IPS DF 4.7 (cell line): ENCODE results near the gene C16orf92.

Source experiments
- DNase-seq: peaks from one replicate; pipeline ENCODE4 v3.0.0-alpha.2; 2013; ENCODE audit warnings: low spot score; ENCODE audit errors: extremely low read depth

Gene C16orf92, protein sequence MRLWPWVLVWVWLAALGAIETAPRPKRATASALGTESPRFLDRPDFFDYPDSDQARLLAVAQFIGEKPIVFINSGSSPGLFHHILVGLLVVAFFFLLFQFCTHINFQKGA

DNA sequence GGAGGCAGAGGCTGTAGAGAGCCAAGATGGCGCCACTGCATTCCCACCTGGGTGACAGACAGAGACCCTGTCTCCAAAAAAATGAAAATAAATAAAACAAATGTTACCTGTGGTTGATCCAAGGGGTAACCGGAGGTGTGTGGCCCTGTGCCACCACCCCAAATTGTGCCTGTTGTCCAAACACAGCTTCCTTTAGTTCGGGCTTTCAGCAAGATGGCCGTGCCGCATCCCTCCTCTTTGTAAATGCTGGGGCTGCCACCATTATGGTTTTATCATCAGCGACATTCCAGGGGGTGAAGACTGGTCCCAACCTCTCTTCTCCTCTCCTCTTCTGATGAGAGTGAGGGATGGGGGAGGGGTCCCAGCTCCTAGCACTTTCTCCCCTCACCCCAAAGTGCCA lies at the start of gene C16orf92:
C16orf92 (plus strand) TSS at position 312 of the 400 bp plus-strand sequence. CDS start 143 bp downstream, outside the sequence.
- DNase-seq, result no peak

DNA sequence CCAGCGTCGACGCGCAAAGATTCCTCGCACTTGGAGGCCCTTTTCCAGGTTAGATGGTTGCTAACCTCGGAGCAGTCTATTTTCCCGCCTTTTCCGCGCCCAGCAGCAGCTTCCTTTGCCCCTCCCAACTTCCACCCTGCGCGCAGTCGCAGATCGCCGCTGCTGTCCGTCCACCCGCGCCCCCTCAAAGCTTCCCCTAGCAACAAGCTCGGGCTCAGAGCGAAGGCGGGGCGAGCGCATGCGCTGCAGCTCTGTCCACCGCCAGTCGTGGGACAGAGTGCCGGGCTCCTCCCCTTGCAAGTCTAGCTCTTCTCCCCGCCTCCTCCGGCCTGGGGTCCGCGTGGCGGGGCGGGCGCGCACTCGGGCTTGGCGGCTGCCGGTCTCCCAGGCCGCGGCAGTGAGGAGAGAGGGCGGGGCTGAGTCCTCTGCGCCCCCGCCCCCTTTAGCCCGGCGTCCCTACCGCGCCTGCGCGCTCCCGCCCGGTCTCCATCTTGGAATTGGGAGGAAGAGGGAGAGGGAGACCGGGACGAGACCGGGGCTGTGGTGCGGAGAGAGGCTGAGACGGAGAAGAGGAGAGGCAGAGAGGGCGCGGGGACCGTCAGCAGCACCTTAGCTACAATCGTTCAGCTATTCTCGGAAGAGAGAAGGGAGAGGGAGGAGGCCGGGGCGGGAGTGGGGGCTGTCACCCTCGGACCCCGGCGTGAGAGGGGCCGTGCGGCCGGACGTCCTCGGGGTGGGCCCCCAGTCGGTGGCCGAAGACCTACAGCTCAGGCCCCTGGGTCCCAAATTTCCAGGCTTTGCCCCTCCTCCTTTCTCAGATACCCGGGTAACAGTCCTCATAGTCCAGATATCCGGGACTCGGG lies 49.4 kb upstream of the C16orf92 start, which contains the start of gene TAOK2:
TAOK2 (plus strand) TSS at position 485 of the 863 bp plus-strand sequence. CDS start 3,905 bp downstream, outside the sequence.
- DNase-seq, result no peak

DNA sequence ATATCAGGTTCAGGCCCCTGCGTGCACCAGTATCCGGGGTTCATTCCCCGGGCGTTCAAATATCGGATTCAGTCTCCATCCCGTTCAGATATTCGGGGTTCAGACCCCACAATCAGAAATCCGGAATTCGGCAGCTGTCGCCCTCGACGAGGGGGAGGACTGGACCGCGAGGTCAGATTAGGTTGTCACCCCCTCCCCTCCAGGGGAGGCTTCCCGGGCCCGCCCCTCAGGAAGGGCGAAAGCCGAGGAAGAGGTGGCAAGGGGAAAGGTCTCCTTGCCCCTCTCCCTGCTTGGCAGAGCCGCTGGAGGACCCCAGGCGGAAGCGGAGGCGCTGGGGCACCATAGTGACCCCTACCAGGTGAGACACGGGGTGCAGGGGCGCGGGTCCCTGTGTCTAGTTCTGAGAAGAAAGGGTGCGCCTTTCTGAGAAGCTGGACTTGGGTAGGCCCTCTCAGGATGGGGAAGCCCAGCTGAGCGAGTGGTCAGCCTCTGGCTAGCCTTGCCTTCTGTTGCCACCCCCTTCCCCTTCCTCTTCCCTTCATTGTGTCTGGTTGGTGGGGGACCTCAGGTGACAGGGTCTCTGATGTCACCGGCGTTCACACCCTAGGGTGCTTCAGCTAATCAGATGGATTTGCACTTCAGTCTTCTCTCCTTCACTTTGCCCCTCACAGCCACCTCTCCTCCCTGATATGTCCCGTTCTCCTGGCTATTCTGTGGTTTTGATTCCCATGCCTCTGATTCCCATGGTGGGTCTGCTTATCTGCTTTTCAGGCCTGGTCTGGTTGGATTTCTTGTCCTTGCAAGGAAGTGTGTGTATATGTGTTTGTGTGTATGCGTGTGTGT lies 48.5 kb upstream of the C16orf92 start:
- no peak for DNase-seq

DNA sequence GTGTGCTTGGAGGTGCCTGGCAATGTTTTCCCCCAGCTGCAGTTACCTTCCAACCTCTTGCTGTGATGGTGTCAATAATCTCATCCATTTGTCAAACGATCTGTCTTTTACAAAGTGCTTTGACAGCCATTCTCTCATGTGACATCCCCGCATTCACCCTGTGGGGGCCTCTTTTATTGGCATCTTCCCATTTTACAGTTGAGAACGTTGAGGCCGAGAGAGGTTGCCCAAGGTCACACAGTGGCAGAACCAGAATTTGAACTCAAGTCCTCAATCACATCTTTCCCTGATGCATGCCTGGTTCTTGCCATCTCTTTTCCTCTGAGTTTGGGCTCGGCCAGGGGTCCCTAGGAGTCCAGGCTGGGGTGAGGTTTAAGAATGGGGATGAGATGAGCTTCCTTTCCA lies 47.9 kb upstream of the C16orf92 start:
- DNase-seq, result no peak

DNA sequence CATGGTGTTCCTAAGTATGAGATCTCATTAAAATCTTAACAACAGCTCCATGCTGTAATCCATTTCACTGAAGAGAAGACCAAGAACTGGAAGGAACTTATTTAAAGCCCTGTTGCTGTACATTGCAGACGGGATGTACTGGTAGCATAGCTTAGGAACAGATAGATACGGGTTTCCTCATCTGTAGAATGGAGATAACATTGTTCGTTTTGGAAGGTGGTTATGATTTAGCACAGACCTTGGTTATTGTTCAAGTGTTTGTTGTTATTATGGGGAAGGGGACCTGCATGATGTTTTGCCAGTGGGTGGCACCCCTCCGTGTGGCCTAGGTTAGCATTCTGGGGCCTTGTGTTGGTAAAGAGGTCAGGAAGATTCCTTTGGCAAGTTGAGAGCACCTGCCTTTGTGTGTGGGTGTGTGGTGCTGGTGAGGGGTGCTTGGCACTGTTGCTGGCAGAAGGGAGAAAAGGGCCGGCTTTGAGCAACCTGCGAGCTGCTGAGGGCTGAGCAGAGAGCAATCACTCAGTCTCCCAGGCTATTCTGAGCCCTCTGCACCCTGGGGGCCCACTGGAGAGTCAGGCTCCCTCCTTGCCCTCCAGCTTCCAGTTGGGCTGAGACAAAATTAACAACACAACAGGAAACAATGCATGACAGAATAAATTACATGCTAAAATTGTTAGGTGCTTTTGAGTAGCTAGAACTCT lies 47.0 kb upstream of the C16orf92 start:
- no peak for DNase-seq

DNA sequence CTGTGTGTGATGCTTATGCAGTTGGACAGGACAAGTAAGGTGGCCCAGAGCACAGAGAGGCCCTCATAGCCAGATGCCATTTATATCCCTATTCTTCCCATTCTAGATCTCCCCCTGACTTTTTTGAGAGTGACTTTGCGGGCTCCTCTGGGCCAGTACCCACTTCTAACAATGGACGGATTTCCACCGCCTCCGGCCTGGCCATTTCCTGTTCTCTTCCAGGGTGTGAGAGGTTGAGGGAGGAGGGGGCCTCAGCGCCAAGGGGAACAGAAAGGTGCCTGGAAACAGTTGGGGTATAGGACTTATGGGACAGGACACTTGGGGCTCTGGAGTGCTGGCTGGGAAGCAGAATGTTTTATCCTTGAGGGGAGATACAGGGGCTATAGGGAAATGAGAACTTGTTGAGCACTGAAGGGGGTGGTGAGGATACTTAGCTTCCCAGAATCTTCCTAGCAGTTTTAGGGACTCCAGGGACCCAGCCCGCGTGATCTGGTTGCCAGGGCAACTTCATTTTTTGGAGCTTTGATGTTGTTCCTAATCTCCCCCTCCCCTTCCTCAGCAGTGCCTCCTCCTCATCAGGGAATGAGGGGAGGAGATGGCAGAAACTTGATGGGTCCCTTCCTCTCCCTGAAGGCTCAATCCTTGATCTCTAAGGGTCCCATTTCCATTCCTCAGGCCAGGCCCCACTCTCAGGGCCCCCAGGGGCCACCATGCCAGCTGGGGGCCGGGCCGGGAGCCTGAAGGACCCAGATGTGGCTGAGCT lies 45.8 kb upstream of the C16orf92 start:
- no peak for DNase-seq

DNA sequence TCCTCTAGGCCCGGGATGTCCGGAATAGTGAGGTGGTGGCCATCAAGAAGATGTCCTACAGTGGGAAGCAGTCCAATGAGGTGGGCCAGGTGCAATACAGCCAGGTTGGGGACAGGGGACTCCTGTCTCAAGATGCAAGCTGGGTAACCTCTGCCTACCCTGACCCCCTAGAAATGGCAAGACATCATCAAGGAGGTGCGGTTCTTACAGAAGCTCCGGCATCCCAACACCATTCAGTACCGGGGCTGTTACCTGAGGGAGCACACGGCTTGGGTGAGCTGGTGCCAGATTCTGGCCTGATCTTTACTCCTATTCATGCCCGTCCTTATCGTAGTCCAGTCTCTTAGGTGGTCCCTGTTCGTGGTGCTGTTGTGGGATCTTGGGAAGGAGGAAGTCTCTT lies 44.9 kb upstream of the C16orf92 start:
- DNase-seq, result no peak

DNA sequence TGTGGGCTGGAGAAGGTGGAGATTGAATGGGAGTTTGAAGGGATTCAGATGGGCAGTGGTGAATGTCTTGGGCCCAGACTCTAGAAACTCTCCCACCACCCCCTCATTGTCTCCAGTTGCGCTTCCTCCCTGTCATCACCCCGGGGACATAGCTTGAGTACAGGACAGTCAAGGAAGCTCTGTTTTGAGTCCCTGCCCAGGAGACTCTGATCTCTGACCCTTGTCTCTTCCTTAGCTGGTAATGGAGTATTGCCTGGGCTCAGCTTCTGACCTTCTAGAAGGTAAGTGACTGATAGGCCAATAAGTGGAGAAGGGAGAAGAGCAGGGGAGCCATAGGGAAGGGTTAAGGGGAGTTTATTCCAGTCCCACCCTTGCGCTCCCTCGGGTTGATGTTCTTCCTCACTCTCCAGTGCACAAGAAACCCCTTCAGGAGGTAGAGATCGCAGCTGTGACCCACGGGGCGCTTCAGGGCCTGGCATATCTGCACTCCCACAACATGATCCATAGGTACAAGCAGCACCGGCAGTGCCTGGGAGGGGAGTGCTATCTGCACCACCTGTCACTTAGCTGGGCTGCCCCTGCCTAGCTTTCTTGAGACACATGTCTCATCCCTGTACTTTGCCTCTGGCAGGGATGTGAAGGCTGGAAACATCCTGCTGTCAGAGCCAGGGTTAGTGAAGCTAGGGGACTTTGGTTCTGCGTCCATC lies 44.3 kb upstream of the C16orf92 start:
- DNase-seq, result no peak

DNA sequence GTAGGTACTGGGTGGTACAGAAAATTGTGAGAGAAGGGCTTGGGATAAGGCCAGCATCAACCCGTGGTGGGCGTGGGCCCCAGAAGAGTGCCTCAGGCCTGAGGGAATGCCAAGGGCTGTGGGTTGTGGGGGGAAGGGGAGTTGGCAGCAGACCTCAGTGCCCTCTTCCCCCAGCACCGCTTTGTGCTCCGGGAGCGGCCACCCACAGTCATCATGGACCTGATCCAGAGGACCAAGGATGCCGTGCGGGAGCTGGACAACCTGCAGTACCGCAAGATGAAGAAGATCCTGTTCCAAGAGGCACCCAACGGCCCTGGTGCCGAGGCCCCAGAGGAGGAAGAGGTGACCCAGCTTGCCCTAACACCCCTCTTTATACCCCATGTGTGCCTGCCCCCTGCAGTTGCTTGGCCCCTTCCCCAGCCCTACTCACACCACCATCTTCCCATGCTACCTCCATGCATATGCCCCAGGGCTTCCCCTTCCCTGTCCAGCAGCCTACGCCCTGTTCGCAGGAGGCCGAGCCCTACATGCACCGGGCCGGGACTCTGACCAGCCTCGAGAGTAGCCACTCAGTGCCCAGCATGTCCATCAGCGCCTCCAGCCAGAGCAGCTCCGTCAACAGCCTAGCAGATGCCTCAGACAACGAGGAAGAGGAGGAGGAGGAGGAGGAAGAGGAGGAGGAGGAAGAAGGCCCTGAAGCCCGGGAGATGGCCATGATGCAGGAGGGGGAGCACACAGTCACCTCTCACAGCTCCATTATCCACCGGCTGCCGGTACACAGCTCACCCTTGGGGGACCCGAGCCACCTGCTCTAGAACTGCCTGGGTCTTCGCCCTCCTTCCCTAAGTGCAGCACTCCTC lies 40.2 kb upstream of the C16orf92 start:
- no peak for DNase-seq

DNA sequence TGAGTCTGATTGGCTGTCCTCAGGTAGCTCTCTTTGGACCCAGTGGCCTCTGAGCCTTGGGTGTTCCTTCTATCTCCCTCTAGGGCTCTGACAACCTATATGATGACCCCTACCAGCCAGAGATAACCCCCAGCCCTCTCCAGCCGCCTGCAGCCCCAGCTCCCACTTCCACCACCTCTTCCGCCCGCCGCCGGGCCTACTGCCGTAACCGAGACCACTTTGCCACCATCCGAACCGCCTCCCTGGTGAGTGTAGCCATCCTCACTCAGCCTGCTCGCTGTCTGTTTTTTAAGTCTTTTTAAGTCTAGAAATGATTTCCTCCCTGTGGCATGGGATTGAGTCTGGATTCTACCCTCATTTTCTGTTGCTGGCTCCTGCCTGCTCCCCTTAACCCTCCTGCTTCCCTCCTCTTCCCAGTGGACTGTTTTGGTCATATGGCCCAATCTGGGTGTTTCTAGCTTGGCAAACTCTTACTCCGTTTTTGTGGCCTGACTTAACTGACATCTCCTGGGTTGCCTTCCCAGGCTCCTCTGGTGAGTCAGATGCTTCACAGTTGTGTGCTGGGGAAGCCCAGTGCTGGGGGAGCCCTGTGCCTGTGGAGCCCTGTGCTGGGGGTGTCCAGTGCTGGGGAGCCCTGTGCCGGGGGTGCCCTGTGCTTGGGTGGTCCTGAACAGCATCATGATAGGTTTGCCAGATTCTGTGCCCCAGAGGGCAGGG lies 39.4 kb upstream of the C16orf92 start:
- DNase-seq, result no peak

DNA sequence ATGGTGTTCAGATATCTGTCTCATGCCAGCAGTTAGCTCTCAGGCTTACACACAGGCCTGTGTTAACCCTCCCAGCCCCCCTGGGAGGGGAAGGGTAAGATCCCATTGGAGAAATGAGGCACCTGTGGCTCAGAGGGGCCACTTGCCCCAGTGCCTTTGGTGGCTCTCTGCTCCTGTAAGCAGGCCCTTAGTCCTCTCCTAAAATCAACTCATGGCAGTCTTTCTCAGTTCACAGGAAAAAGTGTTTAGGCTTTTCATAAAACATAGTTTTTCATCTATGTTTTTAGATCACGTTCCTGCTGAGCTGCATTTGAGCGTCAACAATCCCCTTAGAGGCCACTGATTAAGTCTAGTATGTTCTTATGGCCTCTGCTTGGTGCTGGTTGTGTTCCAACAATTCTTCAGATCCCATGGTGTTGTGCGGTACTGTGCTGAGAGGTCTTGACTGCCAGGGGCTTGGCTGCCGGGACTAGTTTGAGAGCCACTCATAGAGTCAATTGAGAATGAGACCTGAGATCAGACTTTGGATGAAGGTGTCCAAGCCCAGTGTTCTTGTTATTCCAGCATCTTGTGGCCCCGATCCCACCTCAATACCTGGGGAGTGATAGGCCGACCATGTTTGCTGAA lies 38.7 kb upstream of the C16orf92 start:
- no peak for DNase-seq

DNA sequence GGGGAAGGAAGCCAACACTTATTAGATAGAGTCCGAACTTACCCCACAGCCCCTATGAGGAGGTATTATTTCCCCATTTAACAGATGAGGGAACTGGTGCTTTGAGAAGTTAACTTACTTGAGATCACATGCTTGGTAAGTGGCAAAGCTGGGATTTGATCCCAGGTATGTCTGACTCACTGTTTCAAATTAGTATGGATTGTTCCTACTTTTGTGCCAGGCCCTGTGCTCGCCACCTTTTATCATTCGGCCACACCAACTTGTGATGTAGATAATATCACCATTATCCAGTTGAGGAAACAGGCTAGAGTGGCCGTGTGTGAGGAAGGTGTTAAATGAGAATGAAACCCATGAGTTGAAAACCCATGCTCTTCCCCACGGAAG lies 38.2 kb upstream of the C16orf92 start:
- DNase-seq, result no peak

DNA sequence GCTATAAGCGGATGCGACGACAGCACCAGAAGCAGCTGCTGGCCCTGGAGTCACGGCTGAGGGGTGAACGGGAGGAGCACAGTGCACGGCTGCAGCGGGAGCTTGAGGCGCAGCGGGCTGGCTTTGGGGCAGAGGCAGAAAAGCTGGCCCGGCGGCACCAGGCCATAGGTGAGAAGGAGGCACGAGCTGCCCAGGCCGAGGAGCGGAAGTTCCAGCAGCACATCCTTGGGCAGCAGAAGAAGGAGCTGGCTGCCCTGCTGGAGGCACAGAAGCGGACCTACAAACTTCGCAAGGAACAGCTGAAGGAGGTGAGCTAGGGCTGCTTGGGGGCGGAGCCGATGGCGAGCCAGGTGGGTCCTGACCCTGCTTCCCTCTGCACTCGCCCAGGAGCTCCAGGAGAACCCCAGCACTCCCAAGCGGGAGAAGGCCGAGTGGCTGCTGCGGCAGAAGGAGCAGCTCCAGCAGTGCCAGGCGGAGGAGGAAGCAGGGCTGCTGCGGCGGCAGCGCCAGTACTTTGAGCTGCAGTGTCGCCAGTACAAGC lies 37.7 kb upstream of the C16orf92 start:
- no peak for DNase-seq

DNA sequence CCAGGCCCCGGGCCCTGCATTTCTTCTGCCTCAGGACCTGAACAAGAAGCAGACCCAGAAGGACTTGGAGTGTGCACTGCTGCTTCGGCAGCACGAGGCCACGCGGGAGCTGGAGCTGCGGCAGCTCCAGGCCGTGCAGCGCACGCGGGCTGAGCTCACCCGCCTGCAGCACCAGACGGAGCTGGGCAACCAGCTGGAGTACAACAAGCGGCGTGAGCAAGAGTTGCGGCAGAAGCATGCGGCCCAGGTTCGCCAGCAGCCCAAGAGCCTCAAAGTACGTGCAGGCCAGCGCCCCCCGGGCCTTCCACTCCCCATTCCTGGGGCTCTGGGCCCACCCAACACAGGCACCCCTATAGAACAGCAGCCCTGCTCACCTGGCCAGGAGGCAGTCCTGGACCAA lies 36.8 kb upstream of the C16orf92 start:
- no peak for DNase-seq

DNA sequence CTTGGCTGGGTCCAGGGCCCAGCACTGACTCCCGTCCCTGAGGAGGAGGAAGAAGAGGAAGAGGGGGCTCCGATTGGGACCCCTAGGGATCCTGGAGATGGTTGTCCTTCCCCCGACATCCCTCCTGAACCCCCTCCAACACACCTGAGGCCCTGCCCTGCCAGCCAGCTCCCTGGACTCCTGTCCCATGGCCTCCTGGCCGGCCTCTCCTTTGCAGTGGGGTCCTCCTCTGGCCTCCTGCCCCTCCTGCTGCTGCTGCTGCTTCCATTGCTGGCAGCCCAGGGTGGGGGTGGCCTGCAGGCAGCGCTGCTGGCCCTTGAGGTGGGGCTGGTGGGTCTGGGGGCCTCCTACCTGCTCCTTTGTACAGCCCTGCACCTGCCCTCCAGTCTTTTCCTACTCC lies 36.1 kb upstream of the C16orf92 start:
- DNase-seq, result no peak

DNA sequence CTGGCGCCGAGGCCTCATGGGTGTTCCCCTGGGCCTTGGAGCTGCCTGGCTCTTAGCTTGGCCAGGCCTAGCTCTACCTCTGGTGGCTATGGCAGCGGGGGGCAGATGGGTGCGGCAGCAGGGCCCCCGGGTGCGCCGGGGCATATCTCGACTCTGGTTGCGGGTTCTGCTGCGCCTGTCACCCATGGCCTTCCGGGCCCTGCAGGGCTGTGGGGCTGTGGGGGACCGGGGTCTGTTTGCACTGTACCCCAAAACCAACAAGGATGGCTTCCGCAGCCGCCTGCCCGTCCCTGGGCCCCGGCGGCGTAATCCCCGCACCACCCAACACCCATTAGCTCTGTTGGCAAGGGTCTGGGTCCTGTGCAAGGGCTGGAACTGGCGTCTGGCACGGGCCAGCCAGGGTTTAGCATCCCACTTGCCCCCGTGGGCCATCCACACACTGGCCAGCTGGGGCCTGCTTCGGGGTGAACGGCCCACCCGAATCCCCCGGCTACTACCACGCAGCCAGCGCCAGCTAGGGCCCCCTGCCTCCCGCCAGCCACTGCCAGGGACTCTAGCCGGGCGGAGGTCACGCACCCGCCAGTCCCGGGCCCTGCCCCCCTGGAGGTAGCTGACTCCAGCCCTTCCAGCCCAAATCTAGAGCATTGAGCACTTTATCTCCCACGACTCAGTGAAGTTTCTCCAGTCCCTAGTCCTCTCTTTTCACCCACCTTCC lies 35.5 kb upstream of the C16orf92 start:
- DNase-seq, result no peak
